ENCODE results near the gene JUP. TPM values are rescaled to one million over a fixed set of nuclear protein-coding genes. Genes with fewer than 3 reads are reported as not detected.

Gene JUP
- total and polyA plus RNA-seq, 2 of the 4 experiments (the other 2 are of a cell fraction) = 12.9 to 27.3 TPM

GRCh38 chr17:41824086-41824485 is 37.6 kb upstream of the JUP start:
- in situ Hi-C loops (cut with MboI; ENCODE audit: low sequenced_read_pairs) = no loop called here
- dilution Hi-C loops (cut with HindIII; ENCODE audit: low sequenced_read_pairs, unreplicated experiment) = no loop called here
- Histone ChIP-seq H4K91ac (ENCODE audit: insufficient read depth, low read depth, low read length) (no peak overlapping the region), H3K27me3 (ENCODE audit: control insufficient read depth, insufficient read depth, low read length) (no peaks in the 10 kb centered on the region), H2BK20ac (ENCODE audit: low read depth, low read length) (no peak overlapping the region), H2AFZ (replicated peaks; ENCODE audit: low read length, poor library complexity) (no peak overlapping the region), H3K56ac (ENCODE audit: extremely low read depth, insufficient read depth, low read length) (no peak overlapping the region), H2BK15ac (ENCODE audit: low read depth, low read length) (no peak overlapping the region), H4K5ac (ENCODE audit: low read depth, low read length) (no peak overlapping the region), H2AK5ac (ENCODE audit: low read depth, low read length) (no peak overlapping the region), H2BK5ac (ENCODE audit: low read depth, low read length, poor library complexity, severe bottlenecking) (no peak overlapping the region), H3K4ac (ENCODE audit: low read depth, low read length) (no peak overlapping the region), H2AK9ac (replicated peaks; ENCODE audit: low read depth, low read length, poor library complexity) (no peak overlapping the region), H3K9me3 (ENCODE audit: control insufficient read depth, insufficient read depth, low read length) (no peaks in the 10 kb centered on the region), H3K36me3 (ENCODE audit: control insufficient read depth, insufficient read depth, low read length) (peaks cover 42% of the 10 kb centered on the region), H3K23ac (ENCODE audit: low read depth, low read length) (no peak overlapping the region), H4K8ac (ENCODE audit: low read depth in 2 of 2, low read length in 2 of 2) (no peak overlapping the region), H3K27ac (ENCODE audit: insufficient read depth, low read length) (no peak overlapping the region), H3K9ac (ENCODE audit: low read depth, low read length) (no peak overlapping the region), H3K14ac (replicated peaks; ENCODE audit: low read depth, low read length) (no peak overlapping the region), H3K4me1 (ENCODE audit: control insufficient read depth, insufficient read depth, low read length) (peaks cover 2% of the 10 kb centered on the region; the same call in 1 of the 2 replicates), H3K9me1 (ENCODE audit: insufficient read depth, low read length) (peaks cover 9% of the 10 kb centered on the region), H3K4me2 (ENCODE audit: low read depth, low read length) (no peak overlapping the region), H3K4me3 (ENCODE audit: insufficient read depth, low read depth, low read length) (no peak overlapping the region), H3K18ac (ENCODE audit: low read depth, low read length) (no peak overlapping the region), H3K79me1 (ENCODE audit: low read depth in 1 of 2, low read length in 2 of 2) (peaks cover 4 to 35% of the 10 kb centered on the region in 2 experiments; a peak in 3 of 4 replicates), H4K20me1 (ENCODE audit: insufficient read depth, low read length) (peaks cover 28% of the 10 kb centered on the region), H2BK120ac (ENCODE audit: low read depth, low read length) (no peak overlapping the region)
- POLR2A ChIA-PET (ENCODE audit: unreplicated experiment) = interaction anchor here (0.6 to 1.5 kb wide), 2 partner anchors 9 to 25 kb away, joined by 3 to 7 read pairs; no protein-coding TSS in a partner anchor
- no peak for TF ChIP-seq MXI1 (IDR thresholded peaks at IDR 0.05; ENCODE audit: borderline replicate concordance, low read depth, low read length)
- no peak for TF ChIP-seq BHLHE40 (IDR thresholded peaks at IDR 0.05; ENCODE audit: low read depth, low read length)
- ATAC-seq (ENCODE audit: low read depth) (no peak), DNase-seq (no peak)
- WGBS, 2 experiments (ENCODE audit: extremely low coverage in 2 of 2, insufficient read length in 1 of 2) = no CpG with 5 or more reads among the region's 7 CpGs
- CTCF ChIA-PET = no interaction called here
- BruUV-seq (replicated peaks) = no TSS peak
- intact Hi-C loops (cut with micrococcal nuclease) = no loop called here
